Aorta (tissue), 5 donors: ENCODE measurements around the gene CALCR. TPM values are rescaled to one million over a fixed set of nuclear protein-coding genes. Genes with fewer than 3 reads are reported as not detected.
A peak's percentile ranks its signal among the peaks of the same experiment; 100 is the strongest.

Source experiments
- ATAC-seq: fragments of 200-7000 bp; cut with Tn5 transposase; one replicate; pipeline ENCODE4 v1.9.1; 2022; ENCODE audit warnings: moderate library complexity; ENCODE audit not compliant: low FRiP score
- DNase-seq, 2 donors: peaks; one replicate each; pipeline ENCODE4 v3.0.0-alpha.2; 2020
- H3K27ac ChIP-seq, 2 donors: one replicate each; pipeline ENCODE4 v1.5.1; 2013; ENCODE audit warnings: low read length in 2 of 2, mild to moderate bottlenecking in 2 of 2, moderate library complexity in 2 of 2, control low read depth in 1 of 2, inconsistent platforms in 1 of 2, low read depth in 1 of 2
- H3K27me3 ChIP-seq, 2 donors: one replicate each; pipeline ENCODE4 v1.6.1; 2013; ENCODE audit warnings: control low read depth in 1 of 2, low read length in 1 of 2, mild to moderate bottlenecking in 1 of 2, moderate library complexity in 1 of 2; ENCODE audit not compliant: insufficient read depth in 2 of 2, control insufficient read depth in 1 of 2
- H3K36me3 ChIP-seq, 2 donors: one replicate each; pipeline ENCODE4 v1.6.1; 2013; ENCODE audit warnings: control low read depth in 1 of 2, low read length in 1 of 2, mild to moderate bottlenecking in 1 of 2; ENCODE audit not compliant: insufficient read depth in 2 of 2, control insufficient read depth in 1 of 2
- H3K4me1 ChIP-seq, 2 donors: one replicate each; pipeline ENCODE4 v1.6.1; 2013; ENCODE audit warnings: low read length in 2 of 2, control low read depth in 1 of 2, mild to moderate bottlenecking in 1 of 2, moderate library complexity in 1 of 2; ENCODE audit not compliant: insufficient read depth in 2 of 2, control insufficient read depth in 1 of 2
- H3K4me3 ChIP-seq, 2 donors: one replicate each; pipeline ENCODE4 v1.5.1; 2013; ENCODE audit warnings: low read length in 2 of 2, control low read depth in 1 of 2, mild to moderate bottlenecking in 1 of 2
- H3K9me3 ChIP-seq: one replicate; pipeline ENCODE4 v1.6.1; 2013; ENCODE audit warnings: mild to moderate bottlenecking, low read length; ENCODE audit not compliant: control insufficient read depth
- WGBS, 2 donors: extraction: QIAGEN DNeasy Blood & Tissue Kit; methylation state at CpG; one replicate each; pipeline ENCODE4 v1.1.7; 2013; 5-methylcytosine and 5-hydroxymethylcytosine counted together
- intact Hi-C, 2 donors: fragments of 100-400 bp; cut with DNase I; formaldehyde crosslinking; loops; one replicate each; pipeline versions ENCODE4 v1.14.2 to v1.15.0; 2022
- polyA plus RNA-seq, 2 donors: library from polyadenylated mRNA; stranded (reverse); fragments of 200-250 nt; gene quantifications; one replicate each; pipeline ENCODE4 v1.2.3, GENCODE V29; 2013
- total RNA-seq, 2 donors: library from RNA; stranded (reverse); fragmentation: NEBNext Ultra II Directional; extraction: Animal tissue kit (Norgen Biotek cat#: 25700); gene quantifications; one replicate each; pipeline ENCODE4 v1.2.1, GENCODE V29; 2021
- donor health status: healthy with polysubstance abuse.
- donor health status: Bipolar disorder and iron deficiency.
- donor health status: DM: no; HTN: no; CAD: no.
- donor health status: DM: no; HTN: no; CAD: no.
- donor health status: DM: yes; HTN: yes; CAD: no.

The CALCR gene
- total and polyA plus RNA-seq, 4 donors, result 0.10 to 0.88 (median 0.27) TPM; not detected in 1

DNA sequence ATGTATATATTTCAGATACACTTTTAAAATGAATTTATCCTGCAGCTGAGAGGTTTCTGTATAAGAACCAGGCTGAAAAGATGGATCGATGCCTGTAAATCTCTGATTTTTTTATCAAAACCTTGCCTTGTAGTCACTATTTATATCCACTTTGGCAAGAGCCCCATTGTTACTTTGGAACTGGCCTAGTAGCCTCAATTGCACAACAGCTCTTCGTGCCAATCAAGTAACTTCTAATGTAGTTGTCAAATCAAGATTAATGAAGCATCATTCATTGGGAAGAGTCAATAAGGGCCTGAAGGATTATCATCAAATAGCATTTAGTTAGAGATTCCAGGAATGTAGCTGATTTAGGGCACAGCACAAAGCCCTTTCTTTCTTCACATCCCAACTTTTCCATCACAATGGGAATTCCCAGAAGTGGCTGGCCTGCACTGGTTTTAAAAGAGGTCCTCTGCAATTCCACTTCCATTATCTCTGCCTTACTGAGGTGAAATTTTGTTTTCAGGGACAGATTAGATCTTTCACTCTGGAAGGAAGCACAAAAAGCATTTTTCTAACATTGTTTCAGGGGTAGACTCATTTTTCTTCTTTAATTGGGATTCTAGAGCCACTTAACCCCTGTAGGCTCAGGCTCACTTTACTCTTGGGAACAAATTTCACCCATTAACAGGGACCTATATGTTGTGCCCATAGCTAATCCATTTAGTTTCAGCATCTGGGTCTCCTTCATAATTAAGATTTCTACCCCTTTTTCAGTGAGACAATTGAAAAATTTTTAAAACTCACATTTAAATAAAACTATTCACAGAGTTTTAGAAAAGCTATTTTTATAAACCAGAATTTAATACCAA, 97.8 kb downstream of the CALCR start:
- H3K4me3 ChIP-seq, result no peak overlapping the region
- WGBS, 2 donors, result 34 to 43% methylated on average over 2 of the region's 2 CpGs
- H3K27ac ChIP-seq, result no peak overlapping the region
- H3K36me3 ChIP-seq, result no peaks in the 10 kb centered on the region
- DNase-seq (no peak), ATAC-seq (no peak)
- H3K27me3 ChIP-seq, result peaks cover 0 to 2% of the 10 kb centered on the region in 2 donors
- intact Hi-C loops, result no loop called here
- no peaks in the 10 kb centered on the region for H3K4me1 ChIP-seq
- H3K9me3 ChIP-seq, result no peaks in the 10 kb centered on the region

DNA sequence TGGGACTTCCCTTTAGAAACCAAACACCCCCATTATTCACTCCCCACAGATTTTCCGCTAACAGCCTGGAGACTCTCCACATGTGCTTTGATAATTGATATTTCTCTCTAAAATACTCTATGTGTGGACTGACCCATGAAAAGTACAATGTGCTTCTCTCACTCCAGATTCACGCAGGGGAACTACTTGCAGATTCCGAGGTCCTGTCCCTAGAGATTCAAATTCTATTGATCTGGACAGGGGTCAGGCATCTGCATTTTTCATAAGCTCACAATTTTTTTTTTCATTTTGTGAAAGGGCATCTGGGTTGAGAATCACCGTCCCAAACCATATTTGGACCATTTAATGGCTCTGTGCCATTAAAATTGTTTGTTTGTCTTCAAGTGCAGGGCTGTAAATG, 98.7 kb downstream of the CALCR start:
- H3K9me3 ChIP-seq, result no peaks in the 10 kb centered on the region
- DNase-seq (no peak), ATAC-seq (no peak)
- 56 to 65% methylated on average over 4 of the region's 4 CpGs for WGBS, 2 donors
- H3K27me3 ChIP-seq, result peaks cover 0 to 2% of the 10 kb centered on the region in 2 donors
- intact Hi-C loops, result no loop called here
- H3K36me3 ChIP-seq, result no peaks in the 10 kb centered on the region
- H3K4me1 ChIP-seq, result no peaks in the 10 kb centered on the region
- H3K27ac ChIP-seq, result no peak overlapping the region
- H3K4me3 ChIP-seq, result no peak overlapping the region

DNA sequence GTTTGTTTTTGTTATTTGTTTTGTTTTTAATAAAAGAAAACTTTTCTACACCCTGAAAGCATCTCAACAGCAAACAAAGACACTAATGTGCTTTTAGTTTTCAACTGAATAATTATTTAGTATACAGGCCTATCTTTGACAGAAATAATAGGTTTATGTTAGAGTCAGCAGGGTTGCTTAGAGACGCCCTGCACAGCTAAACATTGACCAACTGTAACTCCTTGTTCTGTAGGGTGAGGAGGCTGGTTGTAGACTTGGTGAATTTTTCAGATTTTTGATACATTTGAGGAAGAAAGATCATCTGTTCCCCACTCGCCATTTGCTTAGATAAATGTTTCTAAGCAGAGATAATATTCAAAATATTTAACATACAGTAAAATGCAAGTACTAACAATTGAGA, 103.1 kb downstream of the CALCR start:
- no peaks in the 10 kb centered on the region for H3K4me1 ChIP-seq
- ATAC-seq, result no peak
- H3K4me3 ChIP-seq, result no peak overlapping the region
- no peak for DNase-seq
- no peaks in the 10 kb centered on the region for H3K36me3 ChIP-seq
- no peaks in the 10 kb centered on the region for H3K9me3 ChIP-seq
- intact Hi-C loops, result no loop called here
- H3K27me3 ChIP-seq, result no peaks in the 10 kb centered on the region
- no peak overlapping the region for H3K27ac ChIP-seq
- WGBS, 2 donors, result 56 to 62% methylated on average over 2 of the region's 2 CpGs

DNA sequence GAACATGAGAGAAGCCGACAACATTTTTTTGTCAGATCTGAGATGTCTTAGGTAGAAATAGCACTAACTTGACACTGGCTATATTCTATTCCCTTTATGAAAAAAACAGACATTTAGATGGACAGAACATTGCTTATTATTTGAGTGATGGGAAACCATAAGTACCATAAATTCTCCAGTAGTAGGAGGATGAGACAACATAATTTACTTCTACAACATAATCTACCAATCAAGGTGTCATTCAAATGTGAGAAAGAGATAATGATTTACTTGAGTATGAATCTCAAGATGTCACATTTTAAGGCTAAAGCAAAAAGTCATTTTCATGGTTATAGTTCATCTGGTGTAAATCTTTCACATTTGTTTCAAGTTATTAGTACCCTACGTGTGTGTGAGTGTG, 110.8 kb downstream of the CALCR start:
- Histone ChIP-seq H3K4me3 (no peak overlapping the region), H3K36me3 (no peaks in the 10 kb centered on the region), H3K27me3 (no peaks in the 10 kb centered on the region), H3K9me3 (no peaks in the 10 kb centered on the region), H3K27ac (no peak overlapping the region), H3K4me1 (no peaks in the 10 kb centered on the region)
- 82% methylated on average over 2 of the region's 2 CpGs for WGBS, 2 donors
- DNase-seq (no peak), ATAC-seq (no peak)
- intact Hi-C loops, result no loop called here

DNA sequence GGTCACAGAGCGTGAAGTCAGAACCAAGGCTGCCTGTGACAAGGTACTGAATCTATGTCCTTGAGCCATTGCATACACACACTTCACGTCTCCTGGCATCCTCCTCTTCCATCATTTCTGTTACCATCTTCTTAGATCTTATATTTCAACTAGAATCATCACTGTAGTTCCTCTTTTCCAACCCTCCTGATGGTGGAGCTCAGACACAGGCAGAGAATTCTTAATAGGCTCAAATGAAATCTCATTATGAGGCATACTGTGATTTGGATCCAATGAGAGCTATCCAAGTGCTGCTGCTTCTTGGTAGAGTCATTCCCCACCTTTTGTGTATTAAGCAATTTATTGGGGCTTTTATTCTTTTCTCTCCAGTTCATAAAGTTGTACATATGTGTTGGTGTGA, 113.2 kb downstream of the CALCR start:
- ATAC-seq (no peak), DNase-seq (no peak)
- Histone ChIP-seq H3K27me3 (no peaks in the 10 kb centered on the region), H3K4me1 (no peaks in the 10 kb centered on the region), H3K4me3 (no peak overlapping the region), H3K27ac (no peak overlapping the region), H3K36me3 (no peaks in the 10 kb centered on the region), H3K9me3 (no peaks in the 10 kb centered on the region)
- intact Hi-C loops, result no loop called here
- 41 to 47% methylated on average over 2 of the region's 2 CpGs for WGBS, 2 donors

DNA sequence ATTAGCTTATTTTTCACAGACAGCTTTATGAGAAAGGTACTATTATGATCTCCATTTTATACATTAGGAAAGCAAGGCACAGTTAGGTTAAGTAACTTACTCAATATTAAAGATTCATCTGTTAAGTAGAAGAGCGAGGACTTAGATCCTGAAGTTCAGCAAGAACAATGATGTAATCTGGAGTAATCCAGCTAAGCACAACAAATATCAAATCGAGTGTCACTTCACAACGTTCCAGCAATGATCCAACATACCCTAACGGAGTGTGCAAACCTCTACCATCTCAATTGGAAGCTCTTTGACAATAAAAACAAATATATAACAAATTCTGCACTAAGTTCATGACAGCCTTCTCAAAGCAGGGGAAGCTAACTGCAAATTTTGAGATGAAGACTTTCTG, 121.3 kb downstream of the CALCR start:
- Histone ChIP-seq H3K4me1 (no peaks in the 10 kb centered on the region), H3K4me3 (no peak overlapping the region), H3K36me3 (no peaks in the 10 kb centered on the region), H3K27me3 (no peaks in the 10 kb centered on the region), H3K27ac (no peak overlapping the region), H3K9me3 (no peaks in the 10 kb centered on the region)
- no peak for ATAC-seq
- DNase-seq, result no peak
- intact Hi-C loops, result no loop called here
- WGBS, 2 donors, result 63 to 78% methylated on average over 4 of the region's 4 CpGs

DNA sequence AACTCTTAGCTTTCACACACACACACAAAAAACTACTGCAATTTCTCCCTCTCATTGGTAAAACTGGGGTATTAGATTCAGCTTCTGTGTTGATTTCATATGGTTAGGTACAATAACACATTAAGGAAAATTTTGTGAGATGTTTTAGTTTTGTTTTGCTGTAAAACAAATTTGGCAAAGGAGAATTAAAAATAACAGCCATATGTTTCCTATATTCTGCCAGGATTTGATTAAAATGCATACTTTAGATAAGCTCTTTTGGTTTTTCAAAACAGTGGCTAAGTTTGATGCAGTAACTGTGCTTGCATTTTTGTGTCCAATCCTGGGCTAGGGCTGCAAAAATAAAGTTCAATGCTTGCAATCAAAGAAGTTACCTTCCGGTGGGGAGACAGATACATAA, 126.3 kb downstream of the CALCR start:
- no peaks in the 10 kb centered on the region for H3K27me3 ChIP-seq
- intact Hi-C loops, result no loop called here
- H3K36me3 ChIP-seq, result no peaks in the 10 kb centered on the region
- no peak overlapping the region for H3K4me3 ChIP-seq
- ATAC-seq, result no peak
- no peak for DNase-seq
- H3K9me3 ChIP-seq, result no peaks in the 10 kb centered on the region
- H3K4me1 ChIP-seq, result no peaks in the 10 kb centered on the region
- H3K27ac ChIP-seq, result no peak overlapping the region
- 4 to 6% methylated on average over 1 of the region's 1 CpG for WGBS, 2 donors

DNA sequence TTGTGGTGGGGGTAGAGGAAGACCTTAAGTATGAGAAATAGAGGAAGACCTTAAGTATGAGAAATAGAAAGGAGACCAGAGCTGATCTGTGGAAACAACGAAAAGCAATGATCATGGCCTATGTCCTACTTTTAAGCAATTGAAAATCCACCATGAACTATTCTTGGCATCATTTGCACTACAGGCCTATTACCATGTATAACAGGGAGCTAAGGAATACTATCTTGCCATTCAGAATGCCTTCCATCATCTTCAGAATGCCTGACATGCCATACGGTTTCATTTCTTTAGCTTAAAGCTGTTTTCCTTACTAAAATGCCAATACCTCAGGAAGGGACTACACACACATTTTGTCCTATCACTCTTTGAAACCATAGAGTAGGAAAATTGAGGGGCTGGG, 127.0 kb downstream of the CALCR start:
- H3K4me1 ChIP-seq, result no peaks in the 10 kb centered on the region
- no peak for ATAC-seq
- intact Hi-C loops, result no loop called here
- DNase-seq, result no peak
- no peak overlapping the region for H3K27ac ChIP-seq
- no peaks in the 10 kb centered on the region for H3K27me3 ChIP-seq
- no peak overlapping the region for H3K4me3 ChIP-seq
- H3K9me3 ChIP-seq, result no peaks in the 10 kb centered on the region
- H3K36me3 ChIP-seq, result no peaks in the 10 kb centered on the region
- 71 to 75% methylated on average over 2 of the region's 2 CpGs for WGBS, 2 donors

DNA sequence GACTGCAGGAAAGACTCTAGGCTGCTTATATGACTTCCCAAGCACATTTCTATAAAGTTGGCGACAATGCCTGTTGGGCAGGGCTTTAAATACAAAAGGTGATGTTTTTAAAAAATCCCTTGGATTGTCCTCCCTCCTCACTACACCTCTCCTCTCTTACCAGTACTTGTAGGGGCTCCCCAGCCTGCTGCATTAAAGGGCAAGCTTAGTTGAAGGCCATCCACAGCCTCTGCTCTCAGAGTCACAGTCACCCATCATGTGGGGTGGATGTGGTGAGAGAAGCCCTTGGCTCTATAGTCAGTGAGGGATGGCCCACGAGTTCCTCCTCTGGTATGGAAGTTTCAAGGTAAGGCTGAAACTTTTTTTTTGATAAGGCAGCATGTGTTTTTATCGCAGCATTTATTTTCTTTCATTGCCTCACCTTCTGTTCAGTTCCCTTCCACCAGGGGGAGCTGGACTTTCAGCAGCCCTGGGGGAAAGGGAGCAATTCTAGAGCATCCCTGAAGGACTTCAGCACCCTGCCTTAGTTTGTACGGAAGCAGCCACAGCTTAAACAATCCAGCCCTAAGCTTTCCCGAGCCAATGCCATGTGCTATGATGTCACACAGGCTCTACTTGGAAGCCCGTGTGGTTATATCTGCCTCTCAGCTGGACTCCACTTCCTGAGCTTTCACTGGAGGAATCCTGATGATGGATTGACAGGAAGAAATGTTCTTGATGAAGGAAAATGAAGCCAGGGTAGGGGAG, 131.9 kb downstream of the CALCR start:
- Histone ChIP-seq H3K27ac (no peak overlapping the region), H3K9me3 (peaks cover 2% of the 10 kb centered on the region), H3K27me3 (no peaks in the 10 kb centered on the region), H3K4me3 (no peak overlapping the region), H3K4me1 (no peaks in the 10 kb centered on the region), H3K36me3 (no peaks in the 10 kb centered on the region)
- DNase-seq, result peak in 1 of 2 donors; percentile 37
- intact Hi-C loops, result no loop called here
- WGBS, 2 donors, result 35 to 36% methylated on average over 6 of the region's 6 CpGs
- ATAC-seq, result peak; percentile 30
